DND-41 (cell line): ENCODE data around the gene DNAH17.

Source experiments
- CTCF ChIP-seq: IDR thresholded peaks from 2 replicates; pipeline ENCODE4 v1.5.1; 2012; ENCODE audit warnings: borderline replicate concordance, low read length, moderate library complexity, mild to moderate bottlenecking; ENCODE audit not compliant: poor library complexity, severe bottlenecking; ENCODE audit errors: extremely low read depth
- EZH2 ChIP-seq: IDR thresholded peaks from 3 replicates; pipeline ENCODE4 v1.6.1; 2012; ENCODE audit warnings: borderline replicate concordance, low read depth, mild to moderate bottlenecking, moderate library complexity, low read length, inconsistent platforms; ENCODE audit not compliant: severe bottlenecking

- TF ChIP-seq CTCF (no peak), EZH2 (no peak)
Measured at GRCh38 chr17:78530675-78531074, 46.5 kb downstream of the DNAH17 start.
